ENCODE measurements around the gene KBTBD4.

The KBTBD4 gene

DNA sequence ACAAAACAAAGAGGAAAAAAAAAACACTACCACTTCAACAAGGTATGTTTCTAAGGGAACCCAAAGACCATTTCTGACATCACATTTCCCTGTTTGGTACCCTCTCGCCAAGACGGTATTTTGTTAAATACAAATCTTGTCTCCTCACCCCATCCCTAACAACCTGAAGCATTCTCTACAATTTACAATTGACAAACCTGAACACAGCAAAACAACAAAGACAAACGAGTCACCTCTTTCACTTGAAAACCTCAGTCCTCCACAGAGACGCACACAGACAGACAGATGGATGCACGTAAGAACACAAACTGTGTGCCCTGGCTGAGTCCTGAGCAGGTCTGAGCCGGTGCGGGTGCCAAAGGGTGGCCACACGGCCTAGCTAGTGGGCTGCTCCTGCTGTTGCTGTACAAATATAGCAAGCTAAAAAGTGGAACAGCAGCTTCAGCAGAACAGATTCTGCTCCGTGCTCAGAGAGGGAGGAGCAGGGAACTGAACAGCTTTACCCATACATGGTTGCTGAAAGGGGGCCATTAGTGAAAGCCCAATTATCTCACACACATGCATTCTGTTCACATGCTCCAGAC is 54.4 kb downstream of the KBTBD4 start:
- DNase-seq (peak; percentile 16), ATAC-seq (peak; percentile 34)

DNA sequence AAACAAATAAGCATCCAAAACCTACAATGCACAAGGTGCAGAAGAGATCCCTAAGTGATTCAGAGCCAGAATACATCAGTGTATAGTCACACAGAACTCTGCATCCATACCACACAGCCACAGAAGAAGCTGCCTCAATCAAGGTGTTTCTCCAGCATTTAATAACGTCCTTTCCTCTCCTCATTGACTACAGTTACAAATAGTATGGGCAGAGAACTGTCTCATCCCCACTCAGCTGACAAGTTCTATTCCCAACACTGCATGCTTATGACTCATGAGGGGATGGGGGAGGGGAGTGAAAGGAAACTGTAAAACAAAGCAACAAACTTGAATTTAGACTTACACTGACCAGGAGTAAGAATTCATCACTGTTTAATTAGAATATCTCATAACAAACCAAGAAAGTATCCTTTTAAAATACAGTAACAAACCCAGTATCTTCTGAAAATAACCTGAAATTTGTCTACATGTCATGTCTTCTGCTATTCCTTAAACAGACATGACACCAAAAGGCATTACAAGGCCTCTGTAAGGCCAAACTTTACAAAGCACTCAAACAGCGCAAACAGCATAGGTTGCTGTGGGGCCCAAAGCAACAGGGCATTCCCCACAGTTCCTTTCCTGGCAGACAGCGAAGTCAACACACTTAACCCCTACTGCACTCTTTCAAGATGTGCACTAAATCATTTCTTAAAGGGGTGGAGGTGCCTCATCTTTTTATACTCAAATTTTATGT is 55.1 kb downstream of the KBTBD4 start:
- DNase-seq (peak; percentile 31), ATAC-seq (peak; percentile 71)

Data from stimulated activated naive CD8-positive, alpha-beta T cell treated with anti-CD3 and anti-CD28 coated beads, Interleukin-15, Interleukin-2, amounts not matched to agents 100 U/mL and 50 U/mL, for 24 hours (primary cell).